OCI-LY7 (cell line): ENCODE measurements around the gene PHF8. TPM values are rescaled to one million over a fixed set of nuclear protein-coding genes. Genes with fewer than 3 reads are reported as not detected.

Source experiments
- BruUV-seq: library from RNA; stranded (reverse); fragments of 400-500 nt; replicated peaks from 2 replicates; lab custom pipeline; 2021; lab: Mats Ljungman, UMichigan
- CTCF ChIA-PET: fragments of 300-600 bp; sonication (Branson Sonifier 250); formaldehyde crosslinking; loops from one replicate; lab custom pipeline; 2022; ENCODE audit warnings: antibody characterized with exemption; ENCODE audit not compliant: unreplicated experiment; lab: Charles Lee
- POLR2A ChIA-PET: fragments of 300-600 bp; sonication (Branson Sonifier 250); formaldehyde crosslinking; loops from one replicate; lab custom pipeline; 2022; ENCODE audit warnings: antibody characterized with exemption; lab: Charles Lee
- DNase-seq: peaks from one replicate; pipeline ENCODE4 v3.0.0-alpha.2; 2015; ENCODE audit warnings: low spot score
- H2AFZ ChIP-seq: fragments of 200-600 bp; sonication (generic), shearing (Covaris generic); 2 replicates; pipeline ENCODE4 v1.6.1; 2014; ENCODE audit warnings: mild to moderate bottlenecking, antibody characterized with exemption, low read length, moderate library complexity
- H3K27ac ChIP-seq: fragments of 200-600 bp; sonication (generic); 2 replicates; pipeline ENCODE4 v1.5.1; 2014; ENCODE audit warnings: mixed run types, low read depth, mild to moderate bottlenecking, moderate library complexity, low read length, inconsistent platforms; ENCODE audit not compliant: poor library complexity, severe bottlenecking
- H3K36me3 ChIP-seq: fragments of 200-600 bp; sonication (generic); 2 replicates; pipeline ENCODE4 v1.6.1; 2014; ENCODE audit warnings: mild to moderate bottlenecking, antibody characterized with exemption, low read length, moderate library complexity, mixed read lengths; ENCODE audit not compliant: insufficient read depth
- H3K4me1 ChIP-seq: fragments of 200-600 bp; sonication (generic); 2 replicates; pipeline ENCODE4 v1.5.1; 2014; ENCODE audit warnings: mild to moderate bottlenecking, low read length; ENCODE audit not compliant: insufficient read depth, poor library complexity, severe bottlenecking
- H3K4me2 ChIP-seq: fragments of 200-600 bp; sonication (generic); 2 replicates; pipeline ENCODE4 v1.6.1; 2014; ENCODE audit warnings: mild to moderate bottlenecking, low read length
- H3K4me3 ChIP-seq: fragments of 200-600 bp; sonication (generic); 2 replicates; pipeline ENCODE4 v1.5.1; 2014; ENCODE audit warnings: mild to moderate bottlenecking, low read depth, low read length; ENCODE audit not compliant: poor library complexity, severe bottlenecking
- H3K79me2 ChIP-seq: fragments of 200-600 bp; sonication (generic); 2 replicates; pipeline ENCODE4 v1.6.1; 2016; ENCODE audit warnings: low read depth, mild to moderate bottlenecking, low read length, moderate library complexity, mixed read lengths; ENCODE audit not compliant: insufficient read depth
- H3K9me2 ChIP-seq: fragments of 200-600 bp; sonication (generic); 2 replicates; pipeline ENCODE4 v1.6.1; 2016; ENCODE audit warnings: mild to moderate bottlenecking, low read length, mixed read lengths; ENCODE audit not compliant: insufficient read depth
- H3K9me3 ChIP-seq: fragments of 200-600 bp; sonication (generic); 2 replicates; pipeline ENCODE4 v1.6.1; 2014; ENCODE audit warnings: mild to moderate bottlenecking, mixed run types, low read length, mixed read lengths
- H4K20me1 ChIP-seq: fragments of 200-600 bp; sonication (generic); 2 replicates; pipeline ENCODE4 v1.6.1; 2014; ENCODE audit warnings: mild to moderate bottlenecking, antibody characterized with exemption, low read length, moderate library complexity, mixed read lengths; ENCODE audit not compliant: insufficient read depth
- EZH2phosphoT487 ChIP-seq: fragments of 200-600 bp; sonication (generic); IDR thresholded peaks from 2 replicates; pipeline ENCODE4 v1.6.1; 2018; ENCODE audit warnings: low read depth, borderline replicate concordance, mild to moderate bottlenecking, mixed run types, antibody characterized with exemption, low read length, moderate library complexity, mixed read lengths
- intact Hi-C: fragments of 100-400 bp; cut with micrococcal nuclease; formaldehyde crosslinking; loops from one replicate; pipeline ENCODE4 v1.10.0; 2022; ENCODE audit not compliant: unreplicated experiment
- total RNA-seq, 2 experiments: library from RNA; depleted of rRNA in 1 of 2; stranded (reverse); fragments of >200 nt in 1 of 2; shearing (Covaris generic) in 1 of 2; gene quantifications; 2 replicates each; pipeline ENCODE4 v1.2.3, GENCODE V29; 2014 to 2022
- TF ChIP-seq, protein P1 (sequence below): fragments of 200-600 bp; sonication (generic); conservative IDR thresholded peaks from 2 replicates; pipeline ENCODE4 v1.5.1; 2014; ENCODE audit warnings: mild to moderate bottlenecking, antibody characterized with exemption, low read length, moderate library complexity, mixed read lengths

PHF8 gene
- total RNA-seq, 2 experiments from 2014 or later = 29.7 to 44.2 TPM

DNA sequence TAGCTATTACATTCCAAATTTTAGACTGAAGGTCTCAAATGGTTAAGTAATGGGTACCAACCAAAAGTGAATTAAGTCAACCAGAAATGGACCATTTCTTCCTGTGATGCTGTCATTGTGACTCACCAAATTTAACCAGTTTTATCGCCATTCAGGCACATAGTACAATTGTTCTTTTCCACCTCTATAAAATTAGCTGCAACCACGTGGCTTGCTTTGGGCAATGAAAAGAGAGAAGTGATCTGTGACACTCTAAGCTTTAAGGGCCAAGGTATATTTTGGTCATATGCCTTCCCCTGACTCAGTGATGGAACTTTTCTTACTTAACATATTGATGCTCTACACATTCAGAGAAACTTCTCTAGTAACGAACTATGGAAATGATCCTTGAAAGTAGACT, 20.3 kb upstream of the PHF8 start:
- intact Hi-C loops = no loop called here
- no peak overlapping the region for H3K4me3 ChIP-seq
- H3K27ac ChIP-seq = no peak overlapping the region
- no peaks in the 10 kb centered on the region for H3K9me2 ChIP-seq
- H3K9me3 ChIP-seq = no peaks in the 10 kb centered on the region
- no peaks in the 10 kb centered on the region for H4K20me1 ChIP-seq
- H3K4me2 ChIP-seq = no peak overlapping the region
- no peak for DNase-seq
- no peak overlapping the region for H2AFZ ChIP-seq
- ChIA-PET CTCF (no interaction called here), POLR2A (no interaction called here)
- BruUV-seq = no TSS peak
- H3K36me3 ChIP-seq = no peaks in the 10 kb centered on the region
- no peaks in the 10 kb centered on the region for H3K4me1 ChIP-seq
- TF ChIP-seq, protein P1, sequence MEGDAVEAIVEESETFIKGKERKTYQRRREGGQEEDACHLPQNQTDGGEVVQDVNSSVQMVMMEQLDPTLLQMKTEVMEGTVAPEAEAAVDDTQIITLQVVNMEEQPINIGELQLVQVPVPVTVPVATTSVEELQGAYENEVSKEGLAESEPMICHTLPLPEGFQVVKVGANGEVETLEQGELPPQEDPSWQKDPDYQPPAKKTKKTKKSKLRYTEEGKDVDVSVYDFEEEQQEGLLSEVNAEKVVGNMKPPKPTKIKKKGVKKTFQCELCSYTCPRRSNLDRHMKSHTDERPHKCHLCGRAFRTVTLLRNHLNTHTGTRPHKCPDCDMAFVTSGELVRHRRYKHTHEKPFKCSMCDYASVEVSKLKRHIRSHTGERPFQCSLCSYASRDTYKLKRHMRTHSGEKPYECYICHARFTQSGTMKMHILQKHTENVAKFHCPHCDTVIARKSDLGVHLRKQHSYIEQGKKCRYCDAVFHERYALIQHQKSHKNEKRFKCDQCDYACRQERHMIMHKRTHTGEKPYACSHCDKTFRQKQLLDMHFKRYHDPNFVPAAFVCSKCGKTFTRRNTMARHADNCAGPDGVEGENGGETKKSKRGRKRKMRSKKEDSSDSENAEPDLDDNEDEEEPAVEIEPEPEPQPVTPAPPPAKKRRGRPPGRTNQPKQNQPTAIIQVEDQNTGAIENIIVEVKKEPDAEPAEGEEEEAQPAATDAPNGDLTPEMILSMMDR = no peak
- no peak for TF ChIP-seq EZH2phosphoT487
- H3K79me2 ChIP-seq = no peaks in the 10 kb centered on the region

DNA sequence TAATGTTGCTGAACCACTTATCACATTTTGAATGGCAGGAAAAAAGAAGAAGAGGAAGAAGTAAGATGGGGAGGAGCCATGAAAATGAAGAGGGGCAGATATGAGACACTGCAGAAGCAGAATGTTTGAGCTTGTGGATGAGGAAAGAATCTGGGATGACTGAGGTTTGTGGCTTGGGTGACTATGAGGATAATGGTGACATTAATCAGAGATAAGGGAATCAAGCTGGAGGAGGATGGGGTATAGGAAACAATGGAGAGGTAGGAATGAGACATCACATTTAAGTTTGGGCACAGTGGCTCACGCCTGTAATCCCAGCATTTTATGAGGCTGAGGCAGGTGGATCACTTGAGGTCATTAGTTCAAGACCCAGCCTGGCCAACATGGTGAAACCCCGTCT, 19.1 kb upstream of the PHF8 start:
- POLR2A ChIA-PET = no interaction called here
- no TSS peak for BruUV-seq
- intact Hi-C loops = no loop called here

DNA sequence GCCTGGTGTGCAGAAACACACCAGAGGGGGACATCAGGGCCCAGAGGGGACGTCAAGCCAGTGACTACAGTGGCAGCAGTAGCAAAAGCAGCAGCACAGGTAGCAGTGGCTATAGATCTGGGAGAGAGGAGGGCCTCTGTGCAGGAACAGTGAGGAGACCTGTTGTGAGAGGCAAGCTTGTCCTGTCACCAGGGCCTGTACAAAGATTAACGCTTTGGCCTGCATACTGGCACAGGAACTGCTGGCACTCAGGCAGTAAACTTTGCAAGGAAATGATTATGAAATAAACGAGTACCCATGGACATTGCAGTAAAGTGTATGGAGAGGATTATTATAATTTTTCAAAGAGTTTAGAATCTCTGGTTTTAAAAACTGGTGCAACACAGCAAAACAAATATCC, 5.5 kb upstream of the PHF8 start:
- intact Hi-C loops = loop anchor here (10.0 kb wide), 1 partner anchor 365 kb away; the partner anchor contains the start of gene HUWE1
- H3K36me3 ChIP-seq = no peaks in the 10 kb centered on the region
- H3K9me3 ChIP-seq = no peaks in the 10 kb centered on the region
- POLR2A ChIA-PET = interaction anchor here (0.6 kb wide), 1 partner anchor 48 kb away, joined by 4 read pairs; no protein-coding TSS in a partner anchor
- H3K4me2 ChIP-seq = no peak overlapping the region
- H4K20me1 ChIP-seq = no peaks in the 10 kb centered on the region
- no peaks in the 10 kb centered on the region for H3K9me2 ChIP-seq
- no peak overlapping the region for H3K27ac ChIP-seq
- no peak overlapping the region for H3K4me3 ChIP-seq
- no TSS peak for BruUV-seq
- CTCF ChIA-PET = no interaction called here
- peaks cover 13% of the 10 kb centered on the region for H3K4me1 ChIP-seq
- DNase-seq = no peak
- no peaks in the 10 kb centered on the region for H3K79me2 ChIP-seq
- no peak overlapping the region for H2AFZ ChIP-seq
- TF ChIP-seq, protein P1 = no peak
- TF ChIP-seq EZH2phosphoT487 = no peak

More for the DNA sequence above, 19.1 kb upstream of the PHF8 start:
- Histone ChIP-seq H4K20me1 (no peaks in the 10 kb centered on the region), H3K9me3 (no peaks in the 10 kb centered on the region), H3K9me2 (no peaks in the 10 kb centered on the region), H3K79me2 (no peaks in the 10 kb centered on the region), H3K36me3 (no peaks in the 10 kb centered on the region), H3K4me3 (no peak overlapping the region), H2AFZ (no peak overlapping the region), H3K4me2 (no peak overlapping the region), H3K27ac (no peak overlapping the region), H3K4me1 (no peaks in the 10 kb centered on the region)
- CTCF ChIA-PET = no interaction called here
- no peak for DNase-seq
- TF ChIP-seq EZH2phosphoT487 = no peak
- TF ChIP-seq, protein P1 = no peak
